BE2C (cell line): Measurements from ENCODE around the gene OPA3.

ENCODE experiments used
- DNase-seq: peaks from one replicate; pipeline ENCODE4 v3.0.0-alpha.2; 2020
- H3K27me3 ChIP-seq: fragments of 250-450 bp; sonication (Bioruptor Pico); 2 replicates; pipeline ENCODE4 v1.5.1; 2020; ENCODE audit warnings: mild to moderate bottlenecking
- H3K36me3 ChIP-seq: fragments of 250-450 bp; sonication (Bioruptor Pico); 2 replicates; pipeline ENCODE4 v1.5.1; 2020; ENCODE audit warnings: mild to moderate bottlenecking
- H3K4me1 ChIP-seq: fragments of 250-450 bp; sonication (Bioruptor Pico); 2 replicates; pipeline ENCODE4 v1.5.1; 2020
- H3K4me3 ChIP-seq: 2 replicates; pipeline ENCODE4 v1.5.1; 2011; ENCODE audit warnings: low read depth, low read length
- H3K9me3 ChIP-seq: fragments of 250-450 bp; sonication (Bioruptor Pico); 2 replicates; pipeline ENCODE4 v1.5.1; 2020
- CTCF ChIP-seq: IDR thresholded peaks from 2 replicates; pipeline ENCODE4 v1.5.1; 2012; ENCODE audit warnings: mild to moderate bottlenecking, low read depth, low read length

OPA3 gene

GRCh38 chr19:45500918-45501729 lies 83.5 kb downstream of the OPA3 start:
- no peak for TF ChIP-seq CTCF
- Histone ChIP-seq H3K4me3 (no peak overlapping the region), H3K36me3 (no peaks in the 10 kb centered on the region; the same call in 1 of the 2 replicates), H3K27me3 (no peaks in the 10 kb centered on the region), H3K4me1 (peaks cover 6% of the 10 kb centered on the region), H3K9me3 (no peaks in the 10 kb centered on the region; the same call in 1 of the 2 replicates)
- DNase-seq, result no peak

- peaks cover 7% of the 10 kb centered on the region for H3K36me3 ChIP-seq
- no peak overlapping the region for H3K4me3 ChIP-seq
- TF ChIP-seq CTCF, result no peak
- no peaks in the 10 kb centered on the region for H3K27me3 ChIP-seq
- peaks cover 6% of the 10 kb centered on the region for H3K4me1 ChIP-seq
- H3K9me3 ChIP-seq, result no peaks in the 10 kb centered on the region; the same call in 1 of the 2 replicates
- DNase-seq, result peak; percentile 84
Measured at GRCh38 chr19:45499196-45500180, 85.1 kb downstream of the OPA3 start.

- no peak for TF ChIP-seq CTCF
- peak within 1 kb of the TSS; percentile 56 for H3K4me3 ChIP-seq
- no peak for DNase-seq
- H3K4me1 ChIP-seq, result peaks cover 6% of the 10 kb centered on the region
- H3K27me3 ChIP-seq, result no peaks in the 10 kb centered on the region
- H3K36me3 ChIP-seq, result peaks cover 15% of the 10 kb centered on the region
- no peaks in the 10 kb centered on the region; the same call in 1 of the 2 replicates for H3K9me3 ChIP-seq
Measured at GRCh38 chr19:45498411-45499195, 86.0 kb downstream of the OPA3 start, which contains the start of gene PPM1N. TSS of gene PPM1N (plus strand) at chr19:45498443. CDS start at chr19:45498473, 30 bp downstream.

GRCh38 chr19:45497791-45498190 lies 86.8 kb downstream of the OPA3 start:
- no peak for TF ChIP-seq CTCF
- DNase-seq, result no peak
- Histone ChIP-seq H3K4me3 (no peak overlapping the region), H3K4me1 (peaks cover 6% of the 10 kb centered on the region), H3K36me3 (peaks cover 21% of the 10 kb centered on the region), H3K27me3 (no peaks in the 10 kb centered on the region), H3K9me3 (no peaks in the 10 kb centered on the region; the same call in 1 of the 2 replicates)

GRCh38 chr19:45496349-45496953 lies 88.2 kb downstream of the OPA3 start:
- peaks cover 6% of the 10 kb centered on the region for H3K4me1 ChIP-seq

More at GRCh38 chr19:45496349-45496953, 88.2 kb downstream of the OPA3 start:
- DNase-seq, result peak; percentile 48
- H3K4me3 ChIP-seq, result peak overlapping the region; percentile 80
- H3K27me3 ChIP-seq, result no peaks in the 10 kb centered on the region
- H3K36me3 ChIP-seq, result peaks cover 21% of the 10 kb centered on the region
- TF ChIP-seq CTCF, result no peak
- H3K9me3 ChIP-seq, result no peaks in the 10 kb centered on the region; the same call in 1 of the 2 replicates
